ENCODE data around the gene LMTK3.

LMTK3 gene

DNA sequence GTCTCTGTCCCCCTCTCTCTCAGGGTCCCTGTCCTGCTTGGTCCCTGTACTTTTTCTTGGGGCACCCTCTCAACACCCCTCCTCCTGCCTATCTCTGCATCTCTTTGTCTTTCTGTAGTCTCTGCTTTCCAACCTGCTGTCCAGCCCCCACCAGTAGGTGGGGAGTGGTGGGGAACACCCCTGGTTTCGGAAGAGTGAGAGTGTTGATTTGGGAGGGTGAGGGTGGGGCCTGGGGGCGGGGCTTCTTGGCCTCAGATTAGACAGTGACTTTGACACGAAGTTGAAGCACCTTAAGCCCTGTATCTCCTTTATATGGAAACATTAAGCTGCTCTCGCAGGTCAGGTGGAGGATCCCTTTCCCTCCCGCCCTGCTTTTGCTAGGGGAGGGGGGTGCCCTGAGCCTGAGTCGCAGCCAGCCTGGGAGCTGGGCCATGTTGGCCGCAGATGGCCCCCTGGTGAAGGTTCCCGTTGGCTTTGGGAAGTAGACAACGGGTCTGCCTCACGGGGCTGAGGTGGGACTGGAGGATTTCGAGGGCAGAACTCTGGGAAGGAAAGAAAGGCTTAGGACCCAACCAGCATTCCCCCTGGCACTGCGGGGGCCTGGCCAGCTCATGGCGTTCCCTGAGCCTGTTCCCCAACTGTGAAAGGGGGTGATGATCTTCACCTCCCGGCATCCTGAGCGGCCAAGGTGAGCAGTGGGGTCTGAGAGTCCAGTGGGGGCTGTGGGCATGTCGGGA, 56.3 kb downstream of the LMTK3 start, which contains the start of gene KCNJ14:
KCNJ14 (plus strand) TSS at position 404 of the 737 bp plus-strand sequence. CDS start 6,151 bp downstream, outside the sequence.
- ATAC-seq = no peak

GRCh38 chr19:48454150-48454730, 57.4 kb downstream of the LMTK3 start:
- ATAC-seq = no peak
- TF ChIP-seq OSR1 (CRISPR knock-in tag; IDR thresholded peaks at IDR 0.05) (no peak), ZNF70 (CRISPR knock-in tag; IDR thresholded peaks at IDR 0.05) (no peak), SNAI2 (CRISPR knock-in tag; IDR thresholded peaks at IDR 0.05) (no peak)

More for the DNA sequence above, 56.3 kb downstream of the LMTK3 start, which contains the start of gene KCNJ14:
- TF ChIP-seq CSRNP3 (CRISPR knock-in tag; IDR thresholded peaks at IDR 0.05) (no peak), RARB (CRISPR knock-in tag; IDR thresholded peaks at IDR 0.05) (no peak), ZFP30 (CRISPR knock-in tag; IDR thresholded peaks at IDR 0.05) (no peak), ARNTL (CRISPR knock-in tag; IDR thresholded peaks at IDR 0.05; ENCODE audit: borderline replicate concordance, low read depth) (no peak), TCF4 (CRISPR knock-in tag; IDR thresholded peaks at IDR 0.05; ENCODE audit: borderline replicate concordance) (no peak), CSDC2 (CRISPR knock-in tag; IDR thresholded peaks at IDR 0.05) (no peak), ZNF70 (CRISPR knock-in tag; IDR thresholded peaks at IDR 0.05) (no peak), PATZ1 (CRISPR knock-in tag; IDR thresholded peaks at IDR 0.05; ENCODE audit: borderline replicate concordance) (no peak), BACH2 (CRISPR knock-in tag; IDR thresholded peaks at IDR 0.05; ENCODE audit: borderline replicate concordance) (no peak), TSHZ2 (CRISPR knock-in tag; IDR thresholded peaks at IDR 0.05) (no peak)

- ATAC-seq = no peak
- TF ChIP-seq CSDC2 (CRISPR knock-in tag; IDR thresholded peaks at IDR 0.05) (no peak), ZFP3 (CRISPR knock-in tag; IDR thresholded peaks at IDR 0.05) (no peak), POU6F1 (CRISPR knock-in tag; IDR thresholded peaks at IDR 0.05; ENCODE audit: borderline replicate concordance, low read depth) (no peak), ZNF565 (CRISPR knock-in tag; conservative IDR thresholded peaks at IDR 0.05; ENCODE audit: low read depth) (no peak), TSHZ2 (CRISPR knock-in tag; IDR thresholded peaks at IDR 0.05) (no peak), ESRRG (CRISPR knock-in tag; IDR thresholded peaks at IDR 0.05) (no peak), ZNF8 (CRISPR knock-in tag; IDR thresholded peaks at IDR 0.05) (no peak)
These were observed 59.1 kb downstream of the LMTK3 start for GRCh38 chr19:48452289-48453190.

All from SK-N-SH treated with all-trans-retinoic acid at 6 μM for 48 hours (cell line).